Uterus (tissue), 4 donors: ENCODE results near the gene NRG3. TPM values are rescaled to one million over a fixed set of nuclear protein-coding genes. Genes with fewer than 3 reads are reported as not detected.

ENCODE experiments used
- DNase-seq, 2 donors: peaks; one replicate each; pipeline ENCODE4 v3.0.0-alpha.2; 2019 to 2020
- H3K27ac ChIP-seq, 2 donors: fragments of 200-600 bp; sonication (generic); 1 replicate in 1 of 2; 2 replicates in 1 of 2; pipeline ENCODE4 v1.5.1; 2016 to 2018
- H3K27me3 ChIP-seq, 2 donors: fragments of 200-600 bp; sonication (generic); one replicate each; pipeline ENCODE4 v1.5.1; 2018 to 2019; ENCODE audit warnings: control low read depth in 1 of 2
- H3K36me3 ChIP-seq, 2 donors: fragments of 200-600 bp; sonication (generic); one replicate each; pipeline ENCODE4 v1.5.1; 2019; ENCODE audit warnings: control low read depth in 1 of 2
- H3K4me1 ChIP-seq, 2 donors: fragments of 200-600 bp; sonication (generic); one replicate each; pipeline ENCODE4 v1.5.1; 2018 to 2019; ENCODE audit warnings: control low read depth in 1 of 2
- H3K4me3 ChIP-seq, 2 donors: fragments of 200-600 bp; sonication (generic); 1 replicate in 1 of 2; 2 replicates in 1 of 2; pipeline ENCODE4 v1.5.1; 2018 to 2019; ENCODE audit warnings: mild to moderate bottlenecking in 1 of 2
- H3K9me3 ChIP-seq, 2 donors: fragments of 200-600 bp; sonication (generic); one replicate each; pipeline ENCODE4 v1.5.1; 2019; ENCODE audit warnings: control low read depth in 1 of 2
- CTCF ChIP-seq, 4 experiments: fragments of 200-600 bp in 2 of 4; fragments of 450-650 bp in 2 of 4; sonication (generic) in 2 of 4; IDR thresholded peaks; one replicate each; pipeline ENCODE4 v1.5.1; 2016 to 2019; ENCODE audit warnings: antibody characterized with exemption in 4 of 4, mild to moderate bottlenecking in 2 of 4, moderate library complexity in 1 of 4
- POLR2A ChIP-seq, 2 donors: fragments of 450-650 bp; IDR thresholded peaks; one replicate each; pipeline ENCODE4 v1.6.1; 2016; ENCODE audit warnings: antibody characterized with exemption in 2 of 2, mild to moderate bottlenecking in 1 of 2, moderate library complexity in 1 of 2
- intact Hi-C: fragments of 100-400 bp; cut with DNase I; formaldehyde crosslinking; loops from one replicate; pipeline ENCODE4 v1.15.1; 2023; ENCODE audit warnings: low total_unique reads
- total RNA-seq, 4 donors: library from RNA; depleted of rRNA in 3 of 4; stranded (reverse); fragments of >200 nt in 3 of 4; gene quantifications; one replicate each; pipeline versions ENCODE4 v1.1.0 to v1.2.4, GENCODE V29; 2014 to 2023
- donor health status: DM: yes; HTN: yes; CAD: no.

The NRG3 gene
- total RNA-seq, 4 donors from 2014 or later: 0.27 to 1.0 TPM; not detected in 2

GRCh38 chr10:82361256-82361655 lies 486.3 kb downstream of the NRG3 start:
- no peaks in the 10 kb centered on the region for H3K4me1 ChIP-seq
- no peaks in the 10 kb centered on the region for H3K27me3 ChIP-seq
- intact Hi-C loops: no loop called here
- H3K27ac ChIP-seq: no peak overlapping the region
- no peak for TF ChIP-seq CTCF (IDR thresholded peaks at IDR 0.05)
- TF ChIP-seq POLR2A (IDR thresholded peaks at IDR 0.05): no peak
- no peak for DNase-seq
- H3K9me3 ChIP-seq: no peaks in the 10 kb centered on the region
- no peaks in the 10 kb centered on the region for H3K36me3 ChIP-seq
- H3K4me3 ChIP-seq: no peak overlapping the region

DNA sequence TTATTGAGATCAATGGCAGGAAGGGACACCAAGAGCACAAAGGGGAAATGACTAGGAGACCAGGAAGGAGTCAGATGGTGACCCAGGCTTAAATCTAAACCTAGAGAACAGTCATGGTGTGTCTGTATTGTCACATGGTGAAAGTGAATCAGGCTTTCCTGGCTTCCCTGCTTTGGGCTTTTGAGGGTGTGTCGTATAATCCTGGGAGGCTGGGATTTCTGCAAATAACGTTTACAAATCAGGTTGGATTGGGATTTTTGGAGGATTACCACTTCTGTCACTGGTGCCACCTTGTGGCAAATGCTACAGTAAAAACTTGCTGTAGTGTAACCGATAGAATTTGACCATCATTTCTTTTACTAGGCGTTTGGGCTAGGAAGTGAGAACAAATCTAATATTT lies 502.6 kb downstream of the NRG3 start:
- DNase-seq: no peak
- Histone ChIP-seq H3K9me3 (no peaks in the 10 kb centered on the region), H3K27ac (peak overlapping the region in 1 of 2 donors; percentile 25), H3K4me3 (no peak overlapping the region), H3K4me1 (no peaks in the 10 kb centered on the region), H3K27me3 (no peaks in the 10 kb centered on the region), H3K36me3 (no peaks in the 10 kb centered on the region)
- intact Hi-C loops: no loop called here
- TF ChIP-seq POLR2A (IDR thresholded peaks at IDR 0.05) (no peak), CTCF (IDR thresholded peaks at IDR 0.05) (no peak)

DNA sequence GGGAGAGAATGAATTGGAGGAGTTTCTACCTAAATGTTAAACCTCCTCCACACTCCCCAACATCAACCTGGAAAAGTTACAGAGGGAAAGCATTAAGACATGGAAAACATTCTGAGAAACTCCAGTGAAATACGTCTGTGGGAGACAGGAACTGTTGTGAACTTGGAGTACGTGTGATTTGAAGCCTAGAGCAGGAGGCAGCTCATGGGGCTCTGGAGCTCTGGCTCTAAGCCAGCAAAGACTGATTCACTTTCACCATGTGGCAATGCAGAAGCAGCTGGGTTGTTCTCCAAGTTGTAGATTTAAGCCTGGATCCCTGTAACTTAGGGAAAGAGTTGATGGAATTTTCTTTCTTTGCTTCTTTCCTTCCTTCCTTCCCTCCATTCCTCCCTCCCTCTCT lies 503.2 kb downstream of the NRG3 start:
- intact Hi-C loops: no loop called here
- TF ChIP-seq POLR2A (IDR thresholded peaks at IDR 0.05): no peak
- no peak for TF ChIP-seq CTCF (IDR thresholded peaks at IDR 0.05)
- peak; percentile 24 to 29 for DNase-seq

GRCh38 chr10:82383350-82383749 lies 508.4 kb downstream of the NRG3 start:
- intact Hi-C loops: no loop called here
- H3K4me3 ChIP-seq: no peak overlapping the region
- H3K27ac ChIP-seq: no peak overlapping the region
- H3K4me1 ChIP-seq: no peaks in the 10 kb centered on the region
- no peaks in the 10 kb centered on the region for H3K27me3 ChIP-seq
- DNase-seq: no peak
- TF ChIP-seq CTCF (IDR thresholded peaks at IDR 0.05) (no peak), POLR2A (IDR thresholded peaks at IDR 0.05) (no peak)
- H3K36me3 ChIP-seq: no peaks in the 10 kb centered on the region
- H3K9me3 ChIP-seq: no peaks in the 10 kb centered on the region

More for the DNA sequence above, 503.2 kb downstream of the NRG3 start:
- Histone ChIP-seq H3K4me3 (no peak overlapping the region), H3K27ac (peak overlapping the region in 1 of 2 donors; percentile 25), H3K27me3 (no peaks in the 10 kb centered on the region), H3K4me1 (no peaks in the 10 kb centered on the region), H3K9me3 (no peaks in the 10 kb centered on the region), H3K36me3 (no peaks in the 10 kb centered on the region)

DNA sequence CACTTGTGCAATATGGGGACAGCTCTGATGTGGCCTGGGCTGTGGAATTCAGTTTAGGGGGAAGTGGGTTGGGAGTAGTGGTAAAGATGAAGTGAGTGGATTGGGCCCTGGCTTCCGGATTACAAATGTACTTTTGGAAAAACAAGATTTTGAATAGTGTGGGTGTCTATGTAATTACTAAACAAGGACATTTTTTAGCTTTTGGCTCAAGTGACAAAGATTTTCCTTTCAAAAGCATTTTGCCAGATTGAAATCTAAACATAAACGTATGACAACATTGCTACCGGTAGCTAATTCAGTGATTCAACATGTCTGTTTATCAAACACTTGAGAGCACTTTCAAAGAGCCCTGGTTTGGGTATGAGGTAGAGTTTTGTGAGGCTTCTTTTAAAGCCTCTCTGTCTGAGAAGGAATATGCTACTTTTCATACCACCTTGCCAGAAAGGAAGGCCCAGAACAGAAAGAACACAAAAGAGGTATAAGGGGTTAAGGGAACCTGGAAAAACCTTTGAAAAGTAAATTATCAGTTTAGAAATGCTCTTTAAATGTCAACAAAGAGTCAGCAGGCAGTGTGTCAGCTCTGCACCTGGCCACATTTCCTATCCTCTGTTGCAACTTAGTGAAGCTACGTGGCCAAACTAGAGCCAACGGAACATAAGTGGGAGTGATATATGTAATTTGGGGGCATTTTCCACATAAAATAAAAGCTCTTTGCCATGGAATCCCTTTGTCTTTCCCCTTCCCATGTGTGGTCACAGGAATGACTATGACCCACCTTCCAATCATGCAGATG lies 516.1 kb downstream of the NRG3 start:
- TF ChIP-seq POLR2A (IDR thresholded peaks at IDR 0.05): no peak
- H3K4me3 ChIP-seq: no peak overlapping the region
- no peak overlapping the region for H3K27ac ChIP-seq
- DNase-seq: no peak
- no peaks in the 10 kb centered on the region for H3K4me1 ChIP-seq
- no peaks in the 10 kb centered on the region for H3K36me3 ChIP-seq
- H3K9me3 ChIP-seq: no peaks in the 10 kb centered on the region
- intact Hi-C loops: no loop called here
- no peaks in the 10 kb centered on the region for H3K27me3 ChIP-seq
